Measurements from ENCODE around the gene TRIM39. TPM values are rescaled to one million over a fixed set of nuclear protein-coding genes. Genes with fewer than 3 reads are reported as not detected.

Gene TRIM39
- total and polyA plus RNA-seq, 2 of the 4 experiments (the other 2 are of a cell fraction), result 7.5 to 10.0 TPM

- H4K91ac ChIP-seq (ENCODE audit: insufficient read depth, low read depth, low read length), result no peak overlapping the region
- no peaks in the 10 kb centered on the region for H3K9me1 ChIP-seq (ENCODE audit: insufficient read depth, low read length)
- peaks cover 2 to 5% of the 10 kb centered on the region in 2 experiments; a peak in 2 of 4 replicates for H3K79me1 ChIP-seq (ENCODE audit: low read depth in 1 of 2, low read length in 2 of 2)
- no peak overlapping the region for H2AK5ac ChIP-seq (ENCODE audit: low read depth, low read length)
- peaks cover 32% of the 10 kb centered on the region for H3K36me3 ChIP-seq (ENCODE audit: control insufficient read depth, insufficient read depth, low read length)
- TF ChIP-seq, protein P1, sequence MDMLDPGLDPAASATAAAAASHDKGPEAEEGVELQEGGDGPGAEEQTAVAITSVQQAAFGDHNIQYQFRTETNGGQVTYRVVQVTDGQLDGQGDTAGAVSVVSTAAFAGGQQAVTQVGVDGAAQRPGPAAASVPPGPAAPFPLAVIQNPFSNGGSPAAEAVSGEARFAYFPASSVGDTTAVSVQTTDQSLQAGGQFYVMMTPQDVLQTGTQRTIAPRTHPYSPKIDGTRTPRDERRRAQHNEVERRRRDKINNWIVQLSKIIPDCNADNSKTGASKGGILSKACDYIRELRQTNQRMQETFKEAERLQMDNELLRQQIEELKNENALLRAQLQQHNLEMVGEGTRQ (IDR thresholded peaks at IDR 0.05; ENCODE audit: low read depth, low read length), result peak; percentile 43; the same call in 1 of the 2 replicates
- TF ChIP-seq RCOR1 (IDR thresholded peaks at IDR 0.05; ENCODE audit: insufficient replicate concordance, low read length) (no peak), CHD1 (IDR thresholded peaks at IDR 0.05; ENCODE audit: low read depth, low read length) (no peak), ELK1 (IDR thresholded peaks at IDR 0.05; ENCODE audit: borderline replicate concordance, low read depth, low read length) (no peak)
- dilution Hi-C loops (cut with HindIII; ENCODE audit: low sequenced_read_pairs, unreplicated experiment) (no loop called here), in situ Hi-C loops (cut with MboI; ENCODE audit: low sequenced_read_pairs) (no loop called here), intact Hi-C loops (cut with micrococcal nuclease) (no loop called here)
- no peak overlapping the region for H3K23ac ChIP-seq (ENCODE audit: low read depth, low read length)
- no peak overlapping the region for H2BK20ac ChIP-seq (ENCODE audit: low read depth, low read length)
- no peak; the same call in 1 of the 2 replicates for ATAC-seq (ENCODE audit: low read depth)
- no peak overlapping the region for H3K4me3 ChIP-seq (ENCODE audit: insufficient read depth, low read depth, low read length)
- no peak overlapping the region for H2BK15ac ChIP-seq (ENCODE audit: low read depth, low read length)
- H3K4ac ChIP-seq (ENCODE audit: low read depth, low read length), result no peak overlapping the region
- no peak overlapping the region for H2BK120ac ChIP-seq (ENCODE audit: low read depth, low read length)
- no peak overlapping the region for H3K56ac ChIP-seq (ENCODE audit: extremely low read depth, insufficient read depth, low read length)
- H3K27ac ChIP-seq (ENCODE audit: insufficient read depth, low read length), result no peak overlapping the region
- no peak overlapping the region for H2BK5ac ChIP-seq (ENCODE audit: low read depth, low read length, poor library complexity, severe bottlenecking)
- no peak overlapping the region for H3K9ac ChIP-seq (ENCODE audit: low read depth, low read length)
- no peak overlapping the region for H3K14ac ChIP-seq (replicated peaks; ENCODE audit: low read depth, low read length)
- no peaks in the 10 kb centered on the region for H3K27me3 ChIP-seq (ENCODE audit: control insufficient read depth, insufficient read depth, low read length)
- BruUV-seq (replicated peaks), result no TSS peak
- no peaks in the 10 kb centered on the region for H3K9me3 ChIP-seq (ENCODE audit: control insufficient read depth, insufficient read depth, low read length)
- ChIA-PET POLR2A (ENCODE audit: unreplicated experiment) (no interaction called here), CTCF (no interaction called here)
- no peaks in the 10 kb centered on the region for H3K4me1 ChIP-seq (ENCODE audit: control insufficient read depth, insufficient read depth, low read length)
- no peak overlapping the region for H2AFZ ChIP-seq (replicated peaks; ENCODE audit: low read length, poor library complexity)
- H4K20me1 ChIP-seq (ENCODE audit: insufficient read depth, low read length), result no peaks in the 10 kb centered on the region
- no peak overlapping the region for H2AK9ac ChIP-seq (replicated peaks; ENCODE audit: low read depth, low read length, poor library complexity)
- H3K18ac ChIP-seq (ENCODE audit: low read depth, low read length), result no peak overlapping the region
- peak; percentile 17 for DNase-seq
- H4K8ac ChIP-seq (ENCODE audit: low read depth in 2 of 2, low read length in 2 of 2), result no peak overlapping the region
- H3K4me2 ChIP-seq (ENCODE audit: low read depth, low read length), result no peak overlapping the region
- H4K5ac ChIP-seq (ENCODE audit: low read depth, low read length), result no peak overlapping the region
- no CpG with 5 or more reads among the region's 2 CpGs for WGBS, 2 experiments (ENCODE audit: extremely low coverage in 2 of 2, insufficient read length in 1 of 2)
Observed at GRCh38 chr6:30334075-30334783, 7.5 kb downstream of the TRIM39 start.

Data from IMR-90 (cell line).